ENCODE results near the gene FAM217B. TPM values are rescaled to one million over a fixed set of nuclear protein-coding genes. Genes with fewer than 3 reads are reported as not detected.
"Not testable (repeated sequence)": the region's sequence is repeated elsewhere in the genome, so short reads cannot be mapped to it uniquely, and the experiment has no call there.

FAM217B gene
- total and polyA plus RNA-seq, 7 donors, result 1.8 to 19.7 (median 8.3) TPM

- H3K27me3 ChIP-seq, result no peaks in the 10 kb centered on the region
- WGBS, 2 donors, result 96 to 97% methylated on average over 6 of the region's 6 CpGs
- intact Hi-C loops (cut with DNase I), result no loop called here
- no peak for DNase-seq
- no peak overlapping the region for H3K4me3 ChIP-seq
- H3K27ac ChIP-seq, result no peak overlapping the region
- H3K4me1 ChIP-seq, result peaks cover 0 to 29% (median 10%) of the 10 kb centered on the region in 4 donors
- H3K9me3 ChIP-seq, result no peaks in the 10 kb centered on the region
- TF ChIP-seq CTCF (IDR thresholded peaks at IDR 0.05) (no peak), EP300 (IDR thresholded peaks at IDR 0.05) (no peak), POLR2A (IDR thresholded peaks at IDR 0.05) (no peak), POLR2AphosphoS5 (IDR thresholded peaks at IDR 0.05) (no peak)
- peaks cover 0 to 12% (median 0%) of the 10 kb centered on the region in 4 donors for H3K36me3 ChIP-seq
Observed at GRCh38 chr20:59949911-59950310, 9.7 kb downstream of the FAM217B start.

- Histone ChIP-seq H3K4me1 (no peaks in the 10 kb centered on the region), H3K36me3 (peaks cover 0 to 14% (median 0%) of the 10 kb centered on the region in 4 donors), H3K4me3 (no peak overlapping the region), H3K9me3 (no peaks in the 10 kb centered on the region), H3K27ac (no peak overlapping the region), H3K27me3 (no peaks in the 10 kb centered on the region)
- WGBS, 2 donors, result 92% methylated on average over 4 of the region's 4 CpGs
- intact Hi-C loops (cut with DNase I), result no loop called here
- no peak for DNase-seq
- TF ChIP-seq POLR2A (IDR thresholded peaks at IDR 0.05) (no peak), CTCF (IDR thresholded peaks at IDR 0.05) (no peak), POLR2AphosphoS5 (IDR thresholded peaks at IDR 0.05) (no peak), EP300 (IDR thresholded peaks at IDR 0.05) (no peak)
Observed at GRCh38 chr20:59954718-59955117, 14.5 kb downstream of the FAM217B start.

GRCh38 chr20:59955131-59955796 is 15.1 kb downstream of the FAM217B start:
- 45 to 79% methylated on average over 8 of the region's 8 CpGs for WGBS, 2 donors
- Histone ChIP-seq H3K4me3 (no peak overlapping the region), H3K4me1 (no peaks in the 10 kb centered on the region), H3K36me3 (peaks cover 0 to 9% (median 0%) of the 10 kb centered on the region in 4 donors), H3K27ac (no peak overlapping the region), H3K27me3 (no peaks in the 10 kb centered on the region), H3K9me3 (no peaks in the 10 kb centered on the region)
- TF ChIP-seq POLR2A (IDR thresholded peaks at IDR 0.05), result no peak
- no peak for TF ChIP-seq CTCF (IDR thresholded peaks at IDR 0.05)
- TF ChIP-seq POLR2AphosphoS5 (IDR thresholded peaks at IDR 0.05), result no peak
- no peak for TF ChIP-seq EP300 (IDR thresholded peaks at IDR 0.05)
- no peak for DNase-seq
- intact Hi-C loops (cut with DNase I), result no loop called here

- H3K27me3 ChIP-seq; H3K36me3 ChIP-seq; H3K27ac ChIP-seq; H3K4me1 ChIP-seq; H3K9me3 ChIP-seq; DNase-seq; H3K4me3 ChIP-seq; intact Hi-C loops (cut with DNase I): not testable (repeated sequence)
Observed at GRCh38 chr20:59957568-59957967, 17.4 kb downstream of the FAM217B start.

- no peaks in the 10 kb centered on the region for H3K27me3 ChIP-seq
- no peaks in the 10 kb centered on the region for H3K9me3 ChIP-seq
- intact Hi-C loops (cut with DNase I), result no loop called here
- 23 to 69% methylated on average over 5 of the region's 5 CpGs for WGBS, 2 donors
- H3K36me3 ChIP-seq, result peaks cover 0 to 8% (median 0%) of the 10 kb centered on the region in 4 donors
- no peak within 1 kb of the TSS for H3K4me3 ChIP-seq
- H3K27ac ChIP-seq, result no peak within 1 kb of the TSS
- no peaks in the 10 kb centered on the region for H3K4me1 ChIP-seq
- TF ChIP-seq POLR2A (IDR thresholded peaks at IDR 0.05), result no peak
- no peak for TF ChIP-seq CTCF (IDR thresholded peaks at IDR 0.05)
- TF ChIP-seq POLR2AphosphoS5 (IDR thresholded peaks at IDR 0.05), result no peak
- no peak for TF ChIP-seq EP300 (IDR thresholded peaks at IDR 0.05)
- no peak for DNase-seq
Observed at GRCh38 chr20:59958123-59958522, 17.9 kb downstream of the FAM217B start, which contains the start of gene CDH26. Gene CDH26, plus strand, starts transcription at chr20:59958423. Its CDS starts 304 bp downstream, at chr20:59958727.

Data from sigmoid colon (tissue), 7 donors.